GM19395 (cell line): Measurements from ENCODE around the gene AMFR.

ENCODE experiments used
- ATAC-seq: cut with Tn5 transposase; IDR thresholded peaks from one replicate; pipeline ENCODE4 v1.9.1; 2021; ENCODE audit warnings: mild to moderate bottlenecking, moderate library complexity; ENCODE audit not compliant: unreplicated experiment

AMFR gene

GRCh38 chr16:56314244-56314850 is 111.0 kb downstream of the AMFR start:
- ATAC-seq, result no peak

GRCh38 chr16:56312556-56312955 is 112.8 kb downstream of the AMFR start:
- no peak for ATAC-seq

- ATAC-seq, result no peak
These were observed 113.4 kb downstream of the AMFR start for GRCh38 chr16:56312028-56312300.
